ENCODE results near the gene MBP. TPM values are rescaled to one million over a fixed set of nuclear protein-coding genes. Genes with fewer than 3 reads are reported as not detected.

MBP gene
- polyA plus RNA-seq, 1 experiment = 2.1 TPM

- H3K36me3 ChIP-seq (ENCODE audit: control insufficient read depth, insufficient read depth, low read length) = no peaks in the 10 kb centered on the region
- DNase-seq (ENCODE audit: low read depth) = no peak
- no peak for TF ChIP-seq CTCF (IDR thresholded peaks at IDR 0.05; ENCODE audit: insufficient read depth, low read depth, low read length)
- ChIA-PET POLR2A (no interaction called here), CTCF (interaction anchor here (0.6 kb wide), 1 partner anchor 1456 kb away, joined by 7 read pairs; no protein-coding TSS in a partner anchor)
- H3K4me3 ChIP-seq (ENCODE audit: low read depth, low read length) = no peak overlapping the region
- H3K27me3 ChIP-seq (ENCODE audit: control insufficient read depth, insufficient read depth, low read length) = peaks cover 5% of the 10 kb centered on the region; the same call in 1 of the 2 replicates
These were observed 1.4 kb upstream of the MBP start for GRCh38 chr18:77133835-77134496.

- Histone ChIP-seq H3K36me3 (ENCODE audit: control insufficient read depth, insufficient read depth, low read length) (no peaks in the 10 kb centered on the region), H3K27me3 (ENCODE audit: control insufficient read depth, insufficient read depth, low read length) (peaks cover 5% of the 10 kb centered on the region; the same call in 1 of the 2 replicates), H3K4me3 (ENCODE audit: low read depth, low read length) (no peak overlapping the region)
- TF ChIP-seq CTCF (IDR thresholded peaks at IDR 0.05; ENCODE audit: insufficient read depth, low read depth, low read length) = no peak
- CTCF ChIA-PET = no interaction called here
- POLR2A ChIA-PET = no interaction called here
- DNase-seq (ENCODE audit: low read depth) = no peak
These were observed 660 bp upstream of the MBP start for GRCh38 chr18:77133051-77133834.

- no peak for TF ChIP-seq CTCF (IDR thresholded peaks at IDR 0.05; ENCODE audit: insufficient read depth, low read depth, low read length)
- peak overlapping the region; percentile 52 for H3K4me3 ChIP-seq (ENCODE audit: low read depth, low read length)
- H3K36me3 ChIP-seq (ENCODE audit: control insufficient read depth, insufficient read depth, low read length) = no peaks in the 10 kb centered on the region
- H3K27me3 ChIP-seq (ENCODE audit: control insufficient read depth, insufficient read depth, low read length) = peaks cover 5% of the 10 kb centered on the region; the same call in 1 of the 2 replicates
- CTCF ChIA-PET = no interaction called here
- DNase-seq (ENCODE audit: low read depth) = no peak
- POLR2A ChIA-PET = no interaction called here
These were observed 773 bp downstream of the MBP start for GRCh38 chr18:77131652-77132368.

DNA sequence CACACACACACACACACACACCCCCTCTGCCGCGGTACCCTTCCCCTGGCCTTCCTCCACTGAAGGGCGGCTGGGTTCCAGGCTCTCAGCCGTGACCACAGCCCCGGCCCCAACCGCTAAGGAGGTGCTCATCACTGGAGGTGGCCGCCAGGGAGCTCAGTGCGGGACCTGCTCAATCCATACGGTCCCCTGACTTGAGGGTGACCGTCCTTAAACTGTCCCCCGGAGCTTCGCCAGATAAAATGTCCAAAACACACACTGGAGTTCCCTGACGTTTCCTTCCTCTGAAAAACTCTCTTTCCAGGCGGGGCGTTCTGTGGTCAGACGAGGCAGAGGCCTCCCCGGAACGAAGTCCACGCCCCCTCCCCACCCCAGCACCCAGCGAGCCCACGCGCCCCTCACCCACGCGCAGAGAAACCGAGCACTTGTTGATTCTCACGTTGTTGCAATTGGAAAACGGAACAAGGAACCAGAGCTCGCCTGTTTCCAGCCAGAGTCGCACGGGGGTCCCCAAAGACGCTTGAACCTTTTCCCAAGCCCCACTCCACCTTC, 1.4 kb downstream of the MBP start:
- H3K27me3 ChIP-seq (ENCODE audit: control insufficient read depth, insufficient read depth, low read length) = peaks cover 5% of the 10 kb centered on the region; the same call in 1 of the 2 replicates
- DNase-seq (ENCODE audit: low read depth) = no peak
- CTCF ChIA-PET = no interaction called here

More for the DNA sequence above, 1.4 kb downstream of the MBP start:
- no peak for TF ChIP-seq CTCF (IDR thresholded peaks at IDR 0.05; ENCODE audit: insufficient read depth, low read depth, low read length)
- POLR2A ChIA-PET = no interaction called here
- peak overlapping the region; percentile 52 for H3K4me3 ChIP-seq (ENCODE audit: low read depth, low read length)
- H3K36me3 ChIP-seq (ENCODE audit: control insufficient read depth, insufficient read depth, low read length) = no peaks in the 10 kb centered on the region

All from BJ (cell line).